ENCODE measurements around the gene NSD1.
"Not testable (repeated sequence)": the region's sequence is repeated elsewhere in the genome, so short reads cannot be mapped to it uniquely, and the experiment has no call there.

Gene NSD1

GRCh38 chr5:177177847-177178437, 44.4 kb downstream of the NSD1 start:
- not testable (repeated sequence) for DNase-seq (ENCODE audit: low spot score)

DNA sequence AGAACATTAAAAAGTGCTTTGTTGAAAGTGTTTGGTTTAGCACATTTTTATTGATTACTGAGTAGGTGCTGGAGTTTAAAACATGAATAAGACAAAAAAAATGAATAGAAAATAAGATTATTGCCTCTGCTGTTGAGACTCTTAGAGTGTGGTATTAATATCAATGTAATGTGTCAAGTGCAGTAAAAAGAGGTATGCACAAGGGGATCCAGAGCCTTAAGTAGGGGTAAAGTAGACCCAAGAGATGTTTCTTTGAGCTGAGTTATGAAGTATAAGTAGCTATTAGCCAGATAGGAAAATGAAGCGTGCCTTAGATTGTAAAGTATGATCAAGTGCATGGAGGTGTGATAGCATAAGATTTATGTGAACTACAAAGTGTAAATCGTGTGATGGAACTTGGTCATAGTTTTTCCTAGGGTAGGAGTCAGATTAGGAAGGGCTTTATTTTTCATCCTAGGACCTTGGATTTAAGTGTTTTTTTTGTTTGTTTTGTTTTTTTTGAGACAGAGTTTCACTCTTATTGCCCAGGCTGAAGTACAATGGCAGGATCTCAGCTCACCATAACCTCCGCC, 45.2 kb downstream of the NSD1 start:
- DNase-seq (ENCODE audit: low spot score): no peak

- no peak for DNase-seq (ENCODE audit: low spot score)
Measured at GRCh38 chr5:177179431-177179830, 45.9 kb downstream of the NSD1 start.

DNA sequence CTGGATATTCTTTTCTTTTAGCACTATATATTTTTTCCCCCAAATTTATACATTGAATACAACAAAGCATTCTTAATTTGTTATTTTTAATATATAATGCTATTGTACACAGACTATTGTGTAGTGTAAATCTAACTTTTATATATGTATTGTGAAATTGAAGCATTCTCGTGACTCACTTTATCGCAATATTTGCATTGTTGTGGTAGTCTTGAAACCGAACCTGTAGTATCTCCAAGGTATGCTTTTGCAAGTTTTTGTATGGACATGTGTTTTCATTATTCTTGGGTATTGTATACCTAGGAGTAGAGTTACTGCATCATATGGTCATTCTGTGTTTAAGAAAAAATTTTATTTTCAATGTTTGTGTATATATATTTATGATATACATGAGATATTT, 49.6 kb downstream of the NSD1 start:
- DNase-seq (ENCODE audit: low spot score): no peak

- DNase-seq (ENCODE audit: low spot score): no peak
Measured at GRCh38 chr5:177183766-177184360, 50.3 kb downstream of the NSD1 start.

GRCh38 chr5:177185993-177186392, 52.4 kb downstream of the NSD1 start:
- no peak for DNase-seq (ENCODE audit: low spot score)

GRCh38 chr5:177186645-177187044, 53.1 kb downstream of the NSD1 start:
- no peak for DNase-seq (ENCODE audit: low spot score)

GRCh38 chr5:177188775-177189174, 55.2 kb downstream of the NSD1 start:
- no peak for DNase-seq (ENCODE audit: low spot score)

DNA sequence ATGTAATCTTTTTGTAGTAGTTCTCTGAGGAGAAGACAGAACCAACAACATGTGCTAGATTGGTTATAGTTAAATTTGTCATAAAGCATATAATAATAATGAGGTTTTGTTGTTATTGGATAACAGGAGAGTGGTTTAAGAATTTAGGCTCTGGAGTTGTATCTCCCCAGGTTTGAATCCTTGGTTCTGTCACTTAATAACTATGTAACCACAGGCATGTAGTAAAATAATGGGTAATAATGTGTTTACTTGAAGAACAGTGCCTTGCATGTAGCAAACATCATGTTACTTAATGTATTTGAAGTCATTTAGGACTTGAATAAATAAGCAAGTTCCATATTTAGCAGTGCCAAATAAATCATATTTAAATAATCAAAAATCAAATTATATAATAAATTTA, 55.8 kb downstream of the NSD1 start:
- no peak for DNase-seq (ENCODE audit: low spot score)

GRCh38 chr5:177189965-177190364, 56.4 kb downstream of the NSD1 start:
- no peak for DNase-seq (ENCODE audit: low spot score)

DNA sequence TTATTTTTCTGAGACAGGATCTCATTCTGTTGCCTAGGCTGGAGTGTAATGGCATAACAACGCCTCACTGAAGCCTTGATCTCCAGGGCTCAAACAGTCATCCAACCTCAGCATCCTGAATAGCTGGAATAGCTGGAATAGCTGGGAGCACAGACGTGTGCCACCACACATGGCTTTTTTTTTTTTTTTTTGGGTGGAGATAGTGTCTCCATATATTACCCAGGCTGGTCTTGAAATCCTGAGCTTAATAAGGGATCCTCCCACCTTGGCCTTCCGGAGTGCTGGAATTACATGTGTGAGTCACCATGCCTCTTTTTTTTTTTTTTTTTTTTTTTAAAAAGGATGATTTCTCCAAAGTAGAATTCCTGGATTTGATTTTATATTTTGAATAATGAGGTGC, 60.7 kb downstream of the NSD1 start:
- no peak for DNase-seq (ENCODE audit: low spot score)

DNA sequence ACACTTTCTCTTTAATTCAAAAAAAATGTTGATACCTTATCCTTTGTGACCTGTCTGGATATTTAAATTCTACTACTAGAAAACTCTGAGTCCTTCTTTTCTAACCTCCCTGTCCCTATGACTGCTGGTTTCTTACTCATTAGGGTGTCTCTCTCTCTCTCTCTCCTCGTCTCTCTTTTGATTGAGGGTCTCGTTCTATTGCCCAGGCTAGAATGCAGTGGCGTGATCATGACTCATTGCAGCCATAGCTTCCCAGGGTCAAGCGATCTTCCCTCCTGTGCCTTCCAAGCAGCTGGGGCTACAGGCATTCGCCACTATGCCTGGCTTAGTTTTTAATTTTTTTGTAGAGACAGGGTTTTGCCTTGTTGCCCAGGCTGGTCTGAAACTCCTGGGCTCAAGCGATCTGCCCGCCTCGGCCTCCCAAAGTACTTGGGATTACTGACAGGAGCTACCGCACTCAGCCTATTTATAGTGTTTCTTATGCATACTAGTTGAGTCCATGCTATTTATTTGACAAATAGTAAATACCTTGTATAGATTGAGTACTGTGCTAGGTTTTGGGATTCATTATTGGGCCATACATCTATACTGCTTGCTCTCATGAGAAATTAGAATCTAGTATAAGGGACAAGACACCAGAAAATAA, 61.9 kb downstream of the NSD1 start:
- no peak for DNase-seq (ENCODE audit: low spot score)

GRCh38 chr5:177198738-177199137, 65.2 kb downstream of the NSD1 start:
- no peak for DNase-seq (ENCODE audit: low spot score)

GRCh38 chr5:177204281-177204680, 70.7 kb downstream of the NSD1 start:
- no peak for DNase-seq (ENCODE audit: low spot score)

DNA sequence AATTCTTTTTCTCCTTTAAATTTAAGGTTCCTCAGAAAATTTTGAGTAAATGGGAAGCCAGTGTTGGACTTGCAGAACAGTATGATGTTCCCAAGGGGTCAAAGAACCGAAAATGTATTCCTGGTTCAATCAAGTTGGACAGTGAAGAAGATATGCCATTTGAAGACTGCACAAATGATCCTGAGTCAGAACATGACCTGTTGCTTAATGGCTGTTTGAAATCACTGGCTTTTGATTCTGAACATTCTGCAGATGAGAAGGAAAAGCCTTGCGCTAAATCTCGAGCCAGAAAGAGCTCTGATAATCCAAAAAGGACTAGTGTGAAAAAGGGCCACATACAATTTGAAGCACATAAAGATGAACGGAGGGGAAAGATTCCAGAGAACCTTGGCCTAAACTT, 76.0 kb downstream of the NSD1 start:
- DNase-seq (ENCODE audit: low spot score): no peak

DNA sequence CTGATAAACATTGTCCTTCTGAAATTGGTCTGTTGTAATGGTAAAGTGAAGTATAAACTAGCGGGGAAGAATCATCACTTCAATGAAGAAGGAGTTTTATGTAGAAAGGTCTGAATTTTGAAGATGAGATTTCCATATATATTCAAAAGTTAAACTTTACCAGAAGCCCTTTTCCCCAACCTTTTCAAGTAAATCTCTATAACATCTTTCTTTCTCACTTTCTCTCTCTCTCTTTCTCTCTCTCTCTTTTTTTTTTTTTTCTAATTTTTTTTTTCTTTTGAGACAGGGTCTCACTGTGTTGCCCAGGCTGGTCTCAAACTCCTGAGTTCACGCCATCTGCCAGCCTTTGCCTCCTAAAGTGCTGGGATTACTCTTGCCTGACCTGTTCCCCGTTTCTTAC, 78.7 kb downstream of the NSD1 start:
- no peak for DNase-seq (ENCODE audit: low spot score)

DNA sequence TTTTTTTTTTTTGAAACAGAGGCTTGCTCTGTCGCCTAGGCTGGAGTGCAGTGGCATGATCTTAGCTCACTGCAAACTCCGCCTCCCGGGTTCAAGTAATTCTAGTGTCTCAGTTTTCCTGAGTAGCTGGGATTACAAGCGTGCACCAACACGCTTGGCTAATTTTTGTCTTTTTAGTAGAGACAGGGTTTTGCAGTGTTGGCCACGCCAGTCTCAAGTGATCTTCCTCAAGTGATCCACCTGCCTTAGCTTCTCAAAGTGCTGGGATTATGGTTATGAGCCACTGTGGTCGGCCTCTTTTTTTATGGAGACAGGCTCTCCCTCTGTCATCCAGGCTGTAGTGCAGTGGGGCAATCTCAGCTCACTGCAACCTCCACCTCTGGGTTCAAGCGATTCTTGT, 87.0 kb downstream of the NSD1 start:
- DNase-seq (ENCODE audit: low spot score): no peak

- no peak for DNase-seq (ENCODE audit: low spot score)
Measured at GRCh38 chr5:177222269-177222668, 88.7 kb downstream of the NSD1 start.

- DNase-seq (ENCODE audit: low spot score): no peak
Measured at GRCh38 chr5:177225798-177226197, 92.2 kb downstream of the NSD1 start.

- no peak for DNase-seq (ENCODE audit: low spot score)
Measured at GRCh38 chr5:177226860-177227259, 93.3 kb downstream of the NSD1 start.

GRCh38 chr5:177228751-177229150, 95.2 kb downstream of the NSD1 start:
- no peak for DNase-seq (ENCODE audit: low spot score)

GRCh38 chr5:177230660-177231059, 97.1 kb downstream of the NSD1 start:
- DNase-seq (ENCODE audit: low spot score): no peak

- no peak for DNase-seq (ENCODE audit: low spot score)
Measured at GRCh38 chr5:177231479-177232250, 98.1 kb downstream of the NSD1 start.
